Activated CD4-positive, alpha-beta T cell treated with anti-CD3 and anti-CD28 coated beads, Interleukin-2, Interleukin-4, amounts not matched to agents 100 ng/mL and 50 ng/mL, durations not matched to agents 16 hours and 8 hours (primary cell): ENCODE data around the gene DBF4.
A peak's percentile ranks its signal among the peaks of the same experiment; 100 is the strongest.
"Not testable (repeated sequence)": the region's sequence is repeated elsewhere in the genome, so short reads cannot be mapped to it uniquely, and the experiment has no call there.

Experiments
- DNase-seq: peaks from one replicate; pipeline ENCODE4 v3.0.0-alpha.2; 2020; ENCODE audit warnings: low spot score

DBF4 gene

GRCh38 chr7:87876040-87876868, at the start of gene DBF4, which contains the start of gene SLC25A40:
DBF4 (plus strand) TSS chr7:87876493; CDS start chr7:87876733, 240 bp downstream.
SLC25A40 (minus strand) TSS chr7:87876360; CDS start chr7:87858727, 17,633 bp downstream.
- DNase-seq: peak; percentile 97

DNA sequence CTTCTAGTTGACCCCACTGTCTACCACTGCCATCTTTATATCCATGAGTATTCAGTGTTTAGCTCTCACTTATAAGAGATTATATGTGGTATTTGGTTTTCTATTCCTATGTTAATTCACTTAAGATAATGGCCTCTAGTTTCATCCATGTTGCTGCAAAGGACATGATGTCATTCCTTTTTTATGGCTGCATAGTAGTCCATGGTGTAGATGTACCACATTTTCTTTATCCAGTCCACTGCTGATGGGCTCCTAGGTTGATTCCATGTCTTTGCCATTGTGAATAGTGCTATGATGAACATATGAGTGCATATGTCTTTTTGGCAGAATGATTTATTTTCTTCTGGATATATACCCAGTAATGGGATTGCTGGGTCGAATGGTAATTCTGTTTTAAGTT, 47.9 kb upstream of the DBF4 start:
- DNase-seq: not testable (repeated sequence)

DNA sequence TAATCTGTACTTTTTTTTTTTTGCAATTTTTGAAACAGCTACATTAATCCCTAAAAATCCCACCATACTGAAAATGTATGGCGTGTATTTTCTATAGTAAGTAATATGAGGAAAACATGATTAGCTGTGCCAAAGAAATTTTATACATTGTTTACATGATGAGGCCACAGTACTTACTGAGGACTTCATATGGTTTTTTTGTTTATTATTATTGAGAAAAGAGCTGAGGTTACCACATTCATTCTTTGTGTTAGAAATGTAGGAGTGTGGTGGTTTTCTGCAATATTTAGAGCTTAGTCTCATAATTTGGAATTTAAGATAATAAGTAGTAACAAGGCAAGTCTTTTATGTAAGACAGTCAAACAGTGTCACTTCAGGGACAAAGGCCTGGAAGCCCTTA, 45.2 kb upstream of the DBF4 start:
- DNase-seq: no peak

DNA sequence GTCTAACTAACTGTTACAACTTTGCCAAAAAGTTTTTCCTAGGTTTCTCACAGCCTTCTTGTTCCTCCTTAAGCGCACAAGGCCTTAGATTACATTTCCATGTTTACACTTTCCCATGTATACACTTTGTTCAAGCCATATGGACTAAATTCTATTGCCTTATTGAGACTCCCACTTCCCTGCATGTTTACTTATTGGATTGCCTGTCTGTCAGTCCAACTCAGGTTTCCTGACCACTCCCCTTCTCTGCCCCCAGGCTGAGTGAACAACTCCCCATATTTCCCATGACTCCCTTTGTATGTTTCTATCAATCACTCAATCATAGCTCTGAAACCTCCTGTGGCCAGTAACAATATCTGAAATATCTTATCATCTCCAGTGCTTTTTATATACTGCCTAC, 43.2 kb upstream of the DBF4 start:
- DNase-seq: no peak

GRCh38 chr7:87837597-87837996, 38.7 kb upstream of the DBF4 start:
- no peak for DNase-seq

- DNase-seq: no peak
Measured at GRCh38 chr7:87850836-87851593, 25.3 kb upstream of the DBF4 start.

- DNase-seq: no peak
Measured at GRCh38 chr7:87852306-87852705, 24.0 kb upstream of the DBF4 start.

DNA sequence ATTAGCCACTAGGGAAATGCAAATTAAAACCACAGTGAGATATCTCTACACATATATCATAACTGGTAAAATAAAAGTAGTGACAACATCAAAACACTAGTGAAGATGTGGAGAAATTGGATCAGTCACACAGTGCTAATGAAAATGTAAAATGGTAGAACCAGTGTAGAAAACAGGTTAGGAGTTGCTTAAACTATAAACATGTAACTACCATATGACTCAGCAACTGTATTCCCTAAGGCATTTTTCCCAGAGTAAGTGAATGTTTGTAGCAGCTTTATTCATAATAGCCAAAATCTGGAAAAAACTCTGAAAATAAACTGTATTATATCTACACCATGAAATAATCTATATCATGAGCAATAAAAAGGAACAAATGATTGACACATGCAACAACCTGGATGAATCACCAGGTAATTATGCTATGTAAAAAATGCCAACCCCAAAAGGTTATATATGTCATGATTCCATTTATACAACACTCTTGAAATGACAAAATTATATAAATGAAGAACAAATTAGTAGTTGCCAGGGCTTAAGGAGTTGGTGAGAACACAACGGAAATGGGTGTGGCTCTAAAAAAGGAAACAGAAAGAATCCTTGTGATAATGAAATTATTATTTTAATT, 22.9 kb upstream of the DBF4 start:
- no peak for DNase-seq

DNA sequence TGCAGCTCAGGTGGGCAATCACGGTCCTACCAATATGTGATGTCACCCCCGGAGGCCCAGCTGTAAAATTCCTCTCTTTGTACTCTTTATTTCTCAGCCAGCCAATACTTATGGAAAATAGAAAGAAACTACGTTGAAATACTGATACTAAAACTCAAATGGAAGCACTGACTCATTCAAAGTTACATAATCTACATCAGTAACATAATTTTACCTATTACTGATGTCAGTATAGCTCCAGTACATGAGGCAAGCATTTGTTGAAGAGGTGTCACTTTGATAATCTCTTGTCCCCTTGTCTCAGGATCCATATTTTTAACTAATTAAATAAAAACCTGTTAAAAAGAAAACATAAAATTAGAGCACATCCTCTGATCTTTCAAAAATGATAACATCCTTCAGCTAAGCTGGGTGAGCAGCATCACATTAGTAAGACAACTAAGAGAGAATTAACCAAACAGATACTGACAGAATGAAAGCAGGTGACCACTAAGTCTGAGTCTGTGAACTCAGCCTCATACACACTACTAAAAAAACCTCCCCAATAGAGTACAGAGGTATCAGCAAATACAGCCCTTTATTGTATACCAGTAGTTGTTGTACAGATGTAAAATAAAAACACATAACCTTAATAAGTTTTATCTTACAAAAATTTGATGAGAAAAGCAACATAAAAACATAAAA, 17.7 kb upstream of the DBF4 start:
- DNase-seq: no peak

GRCh38 chr7:87866089-87866488, 10.2 kb upstream of the DBF4 start:
- DNase-seq: no peak

GRCh38 chr7:87866533-87866932, 9.8 kb upstream of the DBF4 start:
- not testable (repeated sequence) for DNase-seq

- DNase-seq: no peak
Measured at GRCh38 chr7:87870471-87870870, 5.8 kb upstream of the DBF4 start.

DNA sequence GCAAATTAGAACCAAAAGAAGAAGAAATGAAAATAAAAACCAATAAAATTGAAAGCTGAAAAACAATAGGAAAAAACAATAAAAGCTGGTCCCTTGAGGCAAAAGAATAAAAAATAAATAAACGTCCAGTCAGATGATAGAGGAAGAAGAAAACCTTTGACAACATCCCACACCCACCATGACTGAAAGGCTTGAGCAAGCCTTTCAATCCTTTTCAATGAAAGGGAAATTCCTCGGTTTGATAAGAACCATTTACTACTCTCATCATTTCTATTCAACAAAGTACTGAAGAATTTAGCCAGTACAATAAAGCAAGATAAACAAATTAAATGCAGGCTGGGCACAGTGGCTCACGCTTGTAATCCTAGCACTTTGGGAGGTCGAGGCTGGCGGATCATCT, 3.9 kb upstream of the DBF4 start:
- no peak for DNase-seq

- DNase-seq: not testable (repeated sequence)
Measured at GRCh38 chr7:87873328-87873727, 3.0 kb upstream of the DBF4 start.

- DNase-seq: no peak
Measured at GRCh38 chr7:87874066-87874465, 2.2 kb upstream of the DBF4 start.

DNA sequence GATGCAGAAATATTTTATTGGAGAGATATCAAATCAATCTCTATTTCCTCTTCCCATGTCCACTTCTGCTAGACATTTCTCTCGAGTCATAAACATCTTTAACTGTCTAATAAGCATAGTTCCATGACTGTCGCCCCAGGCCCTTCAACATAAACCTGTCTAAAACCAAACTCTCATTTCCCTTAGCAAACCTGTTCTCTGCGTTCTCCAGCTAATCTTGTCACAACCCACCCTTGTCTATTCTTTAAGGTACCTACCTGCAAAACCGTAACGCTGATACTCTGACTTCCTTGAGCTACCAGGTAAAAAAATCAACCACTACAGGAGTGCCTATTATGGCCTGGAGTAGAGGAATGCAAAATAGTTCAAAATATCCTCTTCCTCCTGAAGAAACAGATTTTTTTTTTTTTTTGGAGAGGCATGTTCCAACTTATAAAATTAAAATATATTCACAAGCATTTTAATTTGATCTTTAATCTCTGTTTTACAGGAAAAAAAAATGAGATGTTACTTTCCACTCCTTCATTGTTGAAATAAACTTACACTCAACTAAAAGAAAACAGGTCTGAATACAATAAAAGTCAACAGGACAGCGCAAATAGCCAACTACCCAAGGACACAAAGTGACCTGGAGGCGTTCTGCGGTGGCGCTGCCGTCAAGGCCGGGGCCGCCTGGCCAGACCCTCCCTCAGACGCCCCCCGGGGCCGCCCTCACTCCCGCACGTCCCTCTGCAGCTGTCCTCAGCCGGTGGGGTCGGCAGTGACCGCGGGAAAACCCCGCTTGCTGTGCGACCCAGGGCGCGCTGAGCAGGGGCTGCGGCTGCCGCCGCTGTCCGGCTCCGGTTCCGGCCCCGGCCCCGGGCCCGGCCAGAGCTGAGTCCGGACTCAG, 898 bp upstream of the DBF4 start:
- DNase-seq: peak; percentile 7

- DNase-seq: peak; percentile 40
Measured at GRCh38 chr7:87876869-87877234, 559 bp downstream of the DBF4 start.

DNA sequence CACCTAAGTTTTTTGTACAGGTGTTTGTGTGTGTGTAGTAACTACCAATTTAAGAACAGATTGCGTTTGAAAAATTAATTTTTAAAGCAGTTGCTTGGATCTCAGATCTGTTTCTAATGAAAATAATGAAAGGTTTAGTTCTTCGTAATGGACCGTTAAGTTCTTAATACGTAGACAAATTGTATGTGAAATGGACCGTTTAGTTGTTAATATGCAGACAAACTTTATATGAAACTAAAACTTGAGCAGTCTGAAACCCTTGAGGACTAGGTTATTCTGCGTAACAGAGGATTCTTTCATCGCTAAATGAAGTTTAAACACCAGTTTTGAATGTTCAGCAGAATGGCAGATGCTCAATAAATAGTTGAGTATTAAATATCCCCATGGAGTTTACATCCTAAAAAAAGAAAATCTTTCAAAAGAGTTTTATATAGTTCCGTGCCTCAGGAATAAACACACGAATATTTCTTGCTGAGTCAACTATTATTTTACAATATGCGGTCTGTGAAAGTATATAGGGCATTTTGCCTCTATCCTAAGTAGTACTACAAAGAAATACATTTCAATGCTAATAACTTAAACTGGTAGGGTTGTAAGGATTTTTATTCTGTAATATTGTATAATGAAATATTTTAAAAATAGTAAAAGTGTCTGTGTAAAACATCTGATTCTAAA, 1.2 kb downstream of the DBF4 start:
- no peak for DNase-seq

GRCh38 chr7:87878208-87878735, 2.0 kb downstream of the DBF4 start:
- no peak for DNase-seq
